ENCODE measurements around the gene WFDC9. TPM values are rescaled to one million over a fixed set of nuclear protein-coding genes. Genes with fewer than 3 reads are reported as not detected.
"Not testable (repeated sequence)": the region's sequence is repeated elsewhere in the genome, so short reads cannot be mapped to it uniquely, and the experiment has no call there.

The WFDC9 gene
- total and polyA plus RNA-seq, 2 experiments from 2014 or later, result not detected

GRCh38 chr20:45649312-45649863 is 18.3 kb upstream of the WFDC9 start:
- no peak for TF ChIP-seq CTCF (IDR thresholded peaks at IDR 0.05; ENCODE audit: low read depth, low read length)
- no peak overlapping the region for H3K27ac ChIP-seq
- DNase-seq (ENCODE audit: low read depth in 1 of 2, low spot score in 1 of 2), result no peak
- H3K9me3 ChIP-seq (ENCODE audit: low read depth), result no peaks in the 10 kb centered on the region
- H3K4me1 ChIP-seq (ENCODE audit: low read depth), result no peaks in the 10 kb centered on the region
- H3K4me3 ChIP-seq, result no peak overlapping the region
- H3K27me3 ChIP-seq, result no peaks in the 10 kb centered on the region
- H3K36me3 ChIP-seq, result no peaks in the 10 kb centered on the region

- no peaks in the 10 kb centered on the region for H3K27me3 ChIP-seq
These were observed 16.5 kb upstream of the WFDC9 start for GRCh38 chr20:45647441-45648050.

GRCh38 chr20:45646875-45647274 is 15.8 kb upstream of the WFDC9 start:
- Histone ChIP-seq H3K27ac (no peak overlapping the region), H3K4me3 (no peak overlapping the region), H3K4me1 (ENCODE audit: low read depth) (no peaks in the 10 kb centered on the region), H3K9me3 (ENCODE audit: low read depth) (no peaks in the 10 kb centered on the region), H3K36me3 (no peaks in the 10 kb centered on the region), H3K27me3 (no peaks in the 10 kb centered on the region)
- no peak for DNase-seq (ENCODE audit: low read depth in 1 of 2, low spot score in 1 of 2)
- TF ChIP-seq CTCF (IDR thresholded peaks at IDR 0.05; ENCODE audit: low read depth, low read length), result no peak

More at GRCh38 chr20:45647441-45648050, 16.5 kb upstream of the WFDC9 start:
- Histone ChIP-seq H3K4me1 (ENCODE audit: low read depth) (no peaks in the 10 kb centered on the region), H3K36me3 (no peaks in the 10 kb centered on the region), H3K4me3 (no peak overlapping the region), H3K27ac (no peak overlapping the region), H3K9me3 (ENCODE audit: low read depth) (no peaks in the 10 kb centered on the region)
- no peak for DNase-seq (ENCODE audit: low read depth in 1 of 2, low spot score in 1 of 2)
- TF ChIP-seq CTCF (IDR thresholded peaks at IDR 0.05; ENCODE audit: low read depth, low read length), result no peak

- not testable (repeated sequence) for H3K27me3 ChIP-seq; H3K9me3 ChIP-seq (ENCODE audit: low read depth); H3K27ac ChIP-seq; DNase-seq (ENCODE audit: low read depth in 1 of 2, low spot score in 1 of 2); H3K4me3 ChIP-seq; H3K36me3 ChIP-seq; H3K4me1 ChIP-seq (ENCODE audit: low read depth)
These were observed 14.8 kb upstream of the WFDC9 start for GRCh38 chr20:45645869-45646268.

GRCh38 chr20:45641076-45641475 is 10.0 kb upstream of the WFDC9 start:
- not testable (repeated sequence) for H3K4me1 ChIP-seq (ENCODE audit: low read depth); H3K27ac ChIP-seq; H3K36me3 ChIP-seq; H3K27me3 ChIP-seq; DNase-seq (ENCODE audit: low read depth in 1 of 2, low spot score in 1 of 2); H3K4me3 ChIP-seq; H3K9me3 ChIP-seq (ENCODE audit: low read depth)

- Histone ChIP-seq H3K9me3 (ENCODE audit: low read depth) (no peaks in the 10 kb centered on the region), H3K27me3 (no peaks in the 10 kb centered on the region), H3K4me3 (no peak overlapping the region), H3K36me3 (no peaks in the 10 kb centered on the region), H3K4me1 (ENCODE audit: low read depth) (no peaks in the 10 kb centered on the region), H3K27ac (no peak overlapping the region)
- TF ChIP-seq CTCF (IDR thresholded peaks at IDR 0.05; ENCODE audit: low read depth, low read length), result no peak
- no peak for DNase-seq (ENCODE audit: low read depth in 1 of 2, low spot score in 1 of 2)
These were observed 8.6 kb upstream of the WFDC9 start for GRCh38 chr20:45639687-45640086.
